Measurements from ENCODE around the gene TOM1L2.

DNA sequence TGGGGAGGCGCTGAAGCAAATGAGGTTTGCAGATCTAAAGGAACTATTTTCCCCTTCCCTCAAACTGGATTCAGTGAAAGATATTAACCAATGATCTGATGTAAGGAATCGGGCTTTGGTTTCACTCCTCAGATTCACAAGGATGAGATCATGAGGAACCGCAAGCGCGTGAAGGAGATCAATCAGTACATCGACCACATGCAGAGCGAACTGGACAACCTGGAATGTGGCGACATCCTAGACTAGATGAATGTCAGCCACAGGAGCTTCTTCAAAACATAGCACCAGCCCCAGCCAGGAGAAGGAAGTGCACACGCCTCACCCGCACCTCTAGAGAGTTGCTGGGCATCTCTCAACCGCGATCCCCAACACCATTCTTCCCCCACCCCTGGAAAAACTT, 44.2 kb upstream of the TOM1L2 start:
- TF ChIP-seq HDGF (IDR thresholded peaks at IDR 0.05; ENCODE audit: borderline replicate concordance) = no peak
- TF ChIP-seq ZNF384 (IDR thresholded peaks at IDR 0.05) = no peak
- TF ChIP-seq FOXM1 (IDR thresholded peaks at IDR 0.05; ENCODE audit: borderline replicate concordance) = no peak
- no peak for TF ChIP-seq SP1 (IDR thresholded peaks at IDR 0.05)
- no peak for TF ChIP-seq FOXA1 (IDR thresholded peaks at IDR 0.05)
